NCI-H82 treated with DMSO at 0.1 percent for 48 hours (cell line): ENCODE results near the gene C1orf159.

Source experiments
- DNase-seq: peaks from one replicate; lab custom pipeline; 2025; ENCODE audit not compliant: unreplicated experiment; lab: John Stamatoyannopoulos, UW

C1orf159 gene

DNA sequence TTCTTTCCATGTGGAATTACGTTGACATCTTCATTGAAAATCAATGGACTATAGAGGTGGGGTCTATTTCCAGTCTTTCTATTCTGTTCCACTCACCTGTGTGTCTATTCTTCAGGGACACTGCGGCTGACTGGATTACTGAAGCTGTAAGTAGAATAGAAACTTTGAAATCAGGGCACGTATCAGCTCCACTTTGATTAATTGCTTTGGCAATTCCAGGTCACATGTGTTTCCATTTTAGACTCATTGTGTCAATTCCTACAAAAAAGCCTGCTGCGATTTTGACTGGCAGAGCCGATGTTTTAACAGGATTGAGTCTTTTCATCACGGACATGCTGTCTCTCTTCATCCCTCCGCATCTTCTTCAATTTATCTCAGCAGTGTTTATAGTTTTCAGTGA, 20.9 kb downstream of the C1orf159 start:
- no peak for DNase-seq

DNA sequence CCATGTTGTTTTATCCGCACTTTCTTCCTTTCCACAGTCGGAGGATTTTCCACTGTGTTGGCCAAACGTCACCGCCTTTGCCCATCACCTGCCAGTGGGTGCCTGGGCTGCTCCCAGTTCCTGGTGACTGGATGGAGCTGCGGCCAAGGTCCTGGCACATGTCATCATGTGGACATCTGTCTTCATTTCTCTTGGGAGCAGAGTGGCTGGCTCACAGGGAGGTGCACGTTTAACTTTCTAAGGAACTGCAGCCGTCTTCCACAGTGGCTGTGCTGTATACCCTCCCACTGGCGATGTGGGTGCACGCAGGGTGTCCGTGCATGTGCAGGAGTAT, 22.3 kb downstream of the C1orf159 start:
- no peak for DNase-seq

- no peak for DNase-seq
These were observed 22.8 kb downstream of the C1orf159 start for GRCh38 chr1:1092894-1093609.

DNA sequence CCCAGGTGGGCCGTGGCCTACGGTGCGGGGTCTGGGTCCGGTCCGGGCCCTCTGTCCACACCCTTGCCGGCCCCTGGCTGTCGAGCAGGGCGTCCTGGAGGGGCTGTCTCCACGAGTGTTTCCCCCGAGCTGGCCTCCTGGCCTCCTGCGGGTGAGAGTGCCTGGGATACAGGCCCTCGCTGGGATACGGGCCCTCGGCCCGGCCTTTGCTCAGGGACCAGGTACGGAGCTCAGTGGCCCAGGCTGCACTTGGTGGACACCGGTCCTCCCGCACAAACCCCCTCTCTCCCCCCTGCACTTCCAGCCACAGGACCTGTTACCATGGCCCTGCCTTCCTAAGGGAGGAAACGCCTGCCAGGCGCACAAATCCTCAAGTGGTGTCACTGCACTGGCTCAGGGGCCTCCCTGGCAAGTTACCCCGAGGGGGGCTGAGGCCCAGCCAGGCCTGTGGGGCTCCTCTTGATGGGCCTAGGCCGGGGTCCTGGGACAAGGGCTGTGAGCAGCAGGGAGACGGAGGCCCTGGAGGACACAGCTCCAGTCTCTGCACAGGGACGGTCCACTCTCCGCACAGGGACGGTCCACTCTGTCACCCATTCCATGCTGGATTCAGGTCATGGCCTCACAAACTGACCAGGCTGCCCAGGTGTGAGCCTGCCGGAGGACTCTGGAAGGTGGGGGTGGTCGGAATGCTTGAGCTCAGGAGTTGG, 23.6 kb downstream of the C1orf159 start:
- no peak for DNase-seq

DNA sequence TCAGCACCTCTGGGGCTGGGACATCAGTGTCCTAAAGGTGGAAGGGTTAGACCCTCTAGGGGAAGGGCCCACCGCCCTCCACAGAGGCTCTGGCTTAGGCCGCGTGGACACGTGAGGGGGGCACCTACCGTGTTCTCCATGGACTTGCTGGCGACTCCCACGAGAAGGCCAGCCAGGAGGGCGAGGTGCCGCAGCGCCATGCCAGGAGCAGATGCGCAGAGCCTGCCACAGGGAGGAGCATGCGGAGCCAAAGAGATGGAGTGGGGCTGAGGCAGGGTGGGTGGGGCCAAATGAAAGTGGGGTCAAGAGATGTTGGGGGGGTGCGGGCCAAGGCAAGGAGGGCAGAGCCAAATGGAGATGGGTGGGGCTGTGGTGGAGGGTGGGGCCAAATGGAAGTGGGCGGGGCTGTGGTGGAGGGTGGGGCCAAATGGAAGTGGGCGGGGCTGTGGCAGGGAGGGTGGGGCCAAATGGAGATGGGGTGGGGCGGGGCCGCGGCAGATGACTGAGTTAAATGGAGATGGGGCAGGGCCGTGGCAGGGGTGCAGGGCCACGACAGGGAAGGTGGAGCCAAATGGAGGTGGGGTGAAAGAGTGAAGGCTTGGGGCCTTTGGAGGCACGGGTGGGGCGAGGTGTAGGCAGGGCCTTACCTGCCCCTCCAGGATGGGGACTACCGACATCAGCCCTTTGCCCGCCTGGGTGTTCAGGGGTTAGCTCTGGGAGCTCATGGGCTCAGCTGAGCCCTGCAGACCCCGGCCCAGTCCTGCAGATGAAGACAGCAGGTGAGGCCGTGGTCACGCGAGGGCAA, 24.3 kb downstream of the C1orf159 start:
- DNase-seq, result no peak

DNA sequence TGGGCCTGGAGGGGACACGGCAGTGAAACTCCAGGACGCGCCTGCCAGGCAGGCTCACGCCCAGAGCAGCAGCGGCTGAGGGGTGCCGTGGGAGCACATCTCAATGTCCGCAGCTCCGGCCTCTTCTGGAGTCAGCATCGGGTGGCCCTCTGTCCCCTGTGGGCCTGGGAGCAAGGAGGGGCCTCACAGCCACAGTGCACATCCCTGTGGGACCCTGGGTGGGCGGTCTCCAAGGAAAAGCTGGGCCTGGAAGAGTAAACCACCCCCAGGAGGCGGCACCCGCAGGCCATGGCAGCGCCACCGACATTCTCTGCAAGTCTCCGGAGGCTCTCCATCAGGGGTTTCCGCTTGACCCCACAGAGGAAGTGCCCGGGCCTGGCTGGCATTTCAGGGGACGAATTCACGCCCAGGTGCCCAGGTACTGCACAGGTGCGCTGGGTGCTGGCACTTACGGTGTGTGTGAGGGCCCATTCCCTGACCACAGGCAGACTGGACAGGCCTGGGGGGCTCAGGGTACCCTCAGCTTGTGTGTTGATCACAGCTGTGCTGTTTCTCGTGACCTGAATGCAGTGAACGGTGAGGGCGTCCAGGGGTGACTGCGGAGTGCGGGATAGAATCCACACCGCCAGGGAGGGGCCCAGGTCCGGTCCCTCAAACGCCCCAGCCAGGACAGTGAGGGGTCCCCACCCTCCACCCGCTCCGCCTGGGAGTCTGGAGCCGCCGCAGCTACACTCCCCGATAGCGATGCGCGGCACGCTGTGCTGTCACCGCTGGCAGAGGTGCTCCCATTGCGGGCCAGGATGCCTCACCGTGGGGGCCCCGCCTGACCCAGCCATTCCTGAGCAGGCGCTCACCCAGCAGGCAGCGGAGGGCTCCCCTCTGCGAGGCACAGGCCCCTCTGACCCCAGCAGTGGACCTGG, 25.2 kb downstream of the C1orf159 start:
- no peak for DNase-seq

DNA sequence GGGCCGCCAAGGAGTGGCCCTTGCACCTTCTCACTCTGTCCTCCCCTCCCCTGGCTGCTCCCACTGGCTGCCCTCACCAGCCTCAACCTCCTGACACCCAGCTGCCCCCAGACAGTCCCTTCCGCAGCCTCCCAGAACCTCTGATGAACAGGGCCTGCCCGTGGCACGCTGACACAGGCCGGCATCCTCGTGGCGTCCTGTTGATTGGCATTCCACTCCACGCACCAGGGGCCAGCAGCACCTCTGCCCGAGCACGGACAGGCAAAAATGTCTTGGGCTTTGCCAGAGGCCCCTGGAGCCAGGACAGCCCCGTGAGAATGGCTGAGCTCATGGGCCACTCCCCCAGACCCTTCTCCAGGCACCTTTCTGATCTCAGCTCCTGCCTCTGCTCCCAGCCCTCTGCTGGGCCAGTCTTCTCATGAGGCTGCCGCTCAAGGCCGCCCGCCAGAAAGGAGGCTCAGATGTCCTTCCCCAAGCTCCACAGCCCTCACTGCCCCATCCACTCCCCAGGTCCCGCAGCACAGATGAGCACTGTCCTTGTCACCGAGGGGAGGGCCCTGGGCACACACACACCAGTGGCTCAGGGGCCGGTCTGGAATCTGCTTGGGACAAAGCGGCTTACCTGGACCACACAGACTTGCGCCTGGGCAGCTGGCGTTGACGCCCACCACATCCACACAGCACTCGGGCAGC, 26.0 kb downstream of the C1orf159 start:
- no peak for DNase-seq

DNA sequence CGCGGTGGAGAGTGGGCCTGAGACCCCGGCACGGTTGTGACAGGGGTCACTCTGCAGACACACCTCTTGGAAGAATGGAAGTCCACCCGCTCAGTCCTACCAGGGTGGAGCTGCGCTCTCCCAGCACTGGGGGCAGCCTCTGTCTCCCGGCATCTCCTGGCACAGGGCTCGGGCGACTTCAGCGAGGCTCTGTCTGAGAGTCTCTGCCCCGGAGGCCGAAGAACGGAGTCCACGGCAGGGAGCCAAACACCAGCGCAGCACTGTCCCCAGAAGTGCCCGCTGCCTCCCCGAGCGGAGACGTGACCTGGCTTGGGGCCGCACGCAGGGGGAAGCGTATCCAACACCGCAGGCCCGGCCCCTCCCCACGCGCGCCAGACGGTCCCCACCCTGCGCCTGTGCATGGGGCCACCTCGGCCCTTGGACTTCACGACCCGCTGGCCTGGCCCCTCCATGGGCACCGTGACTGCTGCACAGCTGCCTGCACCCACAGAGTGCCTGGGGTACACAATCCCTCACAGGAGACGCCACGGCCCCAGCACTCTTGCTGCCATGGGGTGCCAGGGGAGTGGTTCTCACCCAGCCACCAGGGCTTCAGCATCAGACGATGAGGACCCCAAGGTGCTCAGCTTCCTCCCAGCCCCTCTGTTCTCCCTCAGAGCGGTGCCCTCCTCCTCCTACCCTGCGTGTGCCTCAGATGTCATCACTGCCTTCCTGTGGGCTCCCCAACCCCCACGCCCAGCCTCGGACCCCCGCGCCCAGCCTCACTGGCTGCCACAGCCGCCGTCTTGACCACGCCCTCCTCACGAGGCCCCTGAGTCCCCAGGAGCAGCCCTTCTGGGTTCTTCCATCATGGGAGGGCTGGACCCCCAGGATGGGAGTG, 26.8 kb downstream of the C1orf159 start:
- no peak for DNase-seq

DNA sequence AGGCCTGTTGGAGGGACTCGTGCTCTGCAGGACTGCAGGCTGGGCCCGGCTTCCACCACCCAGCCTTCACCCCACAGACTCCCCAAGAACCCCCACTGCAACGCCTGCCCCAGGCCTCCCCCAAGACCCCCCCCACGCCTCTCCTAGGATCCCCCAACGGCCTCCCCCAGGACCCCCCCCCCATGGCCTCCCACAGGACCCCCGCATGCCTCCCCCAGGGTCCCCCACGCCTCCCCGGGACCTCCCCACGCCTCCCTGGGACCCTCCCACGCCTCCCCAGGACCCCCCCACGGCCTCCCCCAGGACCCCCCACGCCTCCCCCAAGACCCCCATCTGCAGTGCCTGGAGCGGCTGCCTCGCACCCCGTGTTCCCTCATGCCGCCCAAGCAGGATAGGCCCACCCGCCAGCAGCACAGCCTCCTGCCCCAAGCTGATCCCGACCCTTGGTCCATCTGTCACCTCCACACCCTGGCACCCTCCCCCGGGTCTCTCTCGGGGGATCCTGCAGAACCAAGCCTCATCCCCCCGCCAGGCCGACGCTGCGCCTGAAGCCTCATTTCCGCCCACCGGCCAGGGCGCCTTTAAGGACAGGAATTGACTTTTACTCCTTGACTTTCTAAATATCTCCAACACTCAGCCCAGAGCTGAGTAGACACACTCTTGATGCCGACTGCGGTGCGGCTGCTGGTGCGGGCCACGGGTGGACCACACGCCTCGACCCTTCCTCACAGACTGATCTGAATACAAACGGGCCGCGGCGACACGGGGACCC, 27.7 kb downstream of the C1orf159 start:
- no peak for DNase-seq

DNA sequence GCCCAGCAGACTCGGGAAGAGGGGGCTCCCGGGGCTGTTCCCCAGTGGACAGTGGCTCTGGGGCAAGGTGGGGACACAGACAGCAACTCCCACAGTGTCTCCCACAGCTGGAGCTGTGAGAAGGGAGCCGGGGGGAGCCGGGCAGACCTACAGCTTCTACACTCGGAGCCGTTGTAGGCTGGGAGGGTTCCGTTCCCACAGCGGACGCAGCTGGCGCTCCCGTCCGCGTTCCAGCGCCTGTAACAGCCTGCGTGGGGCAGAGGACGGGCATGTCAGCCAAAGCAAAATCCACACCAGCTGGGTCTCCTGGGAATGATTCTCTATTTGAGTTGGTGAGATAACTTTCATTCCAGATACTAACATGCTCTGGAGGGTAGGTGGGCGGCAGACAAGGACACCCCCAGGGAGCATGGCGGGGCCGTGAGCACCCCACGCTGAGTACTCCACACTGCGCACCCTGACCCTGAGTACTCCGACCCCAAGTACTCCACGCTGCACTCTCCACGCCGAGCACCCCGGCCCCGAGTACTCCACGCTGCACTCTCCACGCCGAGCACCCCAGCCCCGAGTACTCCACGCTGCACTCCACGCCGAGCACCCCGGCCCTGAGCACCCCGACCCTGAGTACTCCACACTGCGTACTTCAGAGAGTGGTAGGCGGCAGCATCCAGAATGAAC, 28.4 kb downstream of the C1orf159 start:
- DNase-seq, result no peak

GRCh38 chr1:1086911-1087341, 29.0 kb downstream of the C1orf159 start:
- DNase-seq, result no peak

GRCh38 chr1:1085911-1086841, 29.7 kb downstream of the C1orf159 start:
- DNase-seq, result no peak

GRCh38 chr1:1085171-1085841, 30.6 kb downstream of the C1orf159 start:
- no peak for DNase-seq

DNA sequence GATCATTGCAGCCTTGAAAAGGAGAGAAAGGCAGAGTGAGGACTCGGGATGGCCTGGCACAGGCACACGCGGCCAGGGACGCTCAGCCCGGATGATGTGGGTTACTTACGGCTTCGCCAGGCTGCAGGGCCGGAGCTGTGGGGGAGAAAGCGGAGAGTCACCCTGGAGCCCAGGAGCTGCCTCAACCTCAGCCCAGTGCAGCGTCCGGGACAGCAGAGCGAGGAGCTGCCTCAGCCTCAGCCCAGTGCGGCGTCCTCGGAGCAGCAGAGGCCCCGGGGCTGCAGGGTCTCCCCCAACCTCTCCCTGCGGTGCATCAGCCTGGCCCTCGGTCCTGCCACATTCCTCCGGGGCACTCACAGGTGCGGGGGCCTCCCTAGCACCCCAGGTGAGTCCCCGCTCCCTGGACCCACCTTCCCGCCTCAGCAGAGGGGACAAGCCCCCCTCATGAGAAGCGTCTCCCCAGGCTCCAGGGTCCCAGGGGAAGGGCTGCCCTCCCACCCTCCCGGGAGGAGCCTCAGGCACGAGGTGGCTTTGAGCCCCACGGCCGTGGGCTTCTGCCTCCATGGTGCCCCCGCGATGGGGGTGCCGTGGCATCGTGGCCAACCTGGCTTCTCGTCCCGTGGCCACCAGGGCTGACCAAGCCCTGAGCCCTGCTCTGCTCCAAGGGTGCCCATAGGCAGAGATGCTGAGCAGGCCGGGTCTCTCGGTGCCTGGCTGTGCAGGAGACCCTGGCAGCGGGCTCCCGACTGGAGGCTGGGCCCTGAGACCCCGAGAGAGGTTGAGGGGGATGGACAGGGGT, 31.3 kb downstream of the C1orf159 start:
- no peak for DNase-seq
